ENCODE measurements around the gene LHFPL6. TPM values are rescaled to one million over a fixed set of nuclear protein-coding genes. Genes with fewer than 3 reads are reported as not detected.

Gene LHFPL6
- total RNA-seq: 112 TPM
- long read RNA-seq, partial matches to known transcripts: 14 of 31 reads
- long read RNA-seq, other reads (novel, unspliced or antisense): 16 of 31 reads

DNA sequence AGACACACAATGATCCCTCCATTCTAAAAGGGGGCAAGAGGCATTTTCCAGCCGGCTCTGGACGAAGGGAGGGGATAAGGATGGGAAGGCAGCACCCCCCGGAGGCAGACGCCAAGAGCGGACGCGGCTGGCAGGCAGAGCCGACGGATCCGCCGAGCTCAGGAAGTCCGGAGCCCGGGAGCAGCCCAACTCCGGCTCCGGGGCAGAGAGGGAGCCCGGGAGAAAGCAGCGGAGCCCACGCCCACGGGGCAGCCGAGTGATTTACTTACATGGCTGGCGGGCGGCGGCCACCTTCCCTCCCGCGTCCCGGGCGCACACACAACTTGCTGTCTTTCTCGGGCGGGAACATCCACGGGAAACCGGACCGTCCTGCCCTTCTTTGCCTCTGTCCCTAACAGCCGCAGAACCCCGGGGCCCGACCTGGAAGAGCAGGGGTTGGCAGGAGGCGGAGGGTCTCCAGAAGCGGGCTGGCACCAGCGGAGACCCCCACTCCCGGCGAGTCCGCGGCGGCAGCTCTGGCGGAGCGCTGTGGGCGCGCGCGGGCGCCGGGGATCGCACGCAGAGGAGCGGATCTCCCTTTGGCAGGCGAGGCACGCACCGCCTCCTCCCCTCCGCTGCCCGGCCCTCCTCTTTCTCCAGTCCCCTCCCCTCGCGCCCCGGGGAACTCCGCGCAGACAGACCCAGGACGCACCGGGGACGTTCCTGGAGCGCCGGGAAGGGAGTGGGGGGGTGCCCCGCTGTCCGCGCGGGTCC is at the start of gene LHFPL6:
LHFPL6 (minus strand) TSS at position 580 of the 753 bp plus-strand sequence.
- DNase-seq (ENCODE audit: low spot score): peak; percentile 93

DNA sequence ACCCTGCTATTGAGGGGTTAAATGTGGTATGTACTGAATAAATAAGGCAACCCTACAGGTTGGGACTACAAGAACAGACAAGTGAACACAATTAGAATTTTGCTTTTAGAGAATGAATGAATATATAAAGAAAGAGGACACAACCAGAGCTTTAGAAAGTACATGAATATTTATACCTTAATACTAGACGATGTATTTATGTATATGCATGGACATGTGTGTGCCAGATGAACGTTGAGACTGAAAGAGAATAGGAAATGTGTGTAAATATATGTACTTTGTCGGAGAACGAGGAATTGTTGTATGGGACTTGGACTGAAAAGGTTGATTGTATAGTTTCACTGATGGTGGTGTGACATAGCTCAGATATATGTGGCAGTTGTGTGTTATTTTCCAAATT is 43.1 kb upstream of the LHFPL6 start:
- no peak for DNase-seq (ENCODE audit: low spot score)

DNA sequence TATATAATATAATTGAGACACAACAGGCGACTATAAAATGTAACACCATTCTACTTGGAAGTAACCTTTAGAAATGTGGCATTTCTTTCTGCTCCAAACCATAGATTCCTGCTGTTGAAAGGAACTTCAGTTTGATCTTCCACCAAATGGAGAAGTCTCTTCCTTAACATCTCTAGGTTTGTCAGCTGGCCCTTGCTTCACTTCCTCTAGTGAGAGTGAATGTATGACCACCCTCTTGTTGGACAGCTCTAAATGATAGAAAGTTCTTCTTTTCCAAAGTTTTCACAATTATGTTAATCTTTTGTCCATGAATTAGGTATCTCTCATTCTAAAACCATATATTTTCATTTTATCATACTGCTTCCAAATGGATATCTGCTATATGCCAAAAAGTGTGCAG is 38.7 kb upstream of the LHFPL6 start:
- DNase-seq (ENCODE audit: low spot score): no peak

DNA sequence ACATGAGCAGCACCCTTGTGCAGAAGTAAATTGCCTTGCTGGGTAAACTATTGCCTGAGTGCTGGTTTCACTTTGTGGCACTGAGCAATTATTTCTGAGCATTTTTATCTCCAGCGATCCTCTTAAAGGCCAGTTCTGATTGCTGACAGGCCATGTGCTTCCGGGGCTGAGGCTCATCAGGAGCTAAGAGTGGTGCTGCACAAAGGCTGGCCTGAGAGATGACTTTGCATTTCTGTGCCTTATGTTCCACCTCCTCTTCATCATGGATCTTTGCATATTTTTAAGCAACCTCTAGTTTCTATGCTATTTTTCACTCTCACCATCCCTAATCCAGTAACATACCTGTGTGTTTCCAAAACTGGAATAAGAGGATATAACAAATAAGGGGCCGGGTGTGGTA is 34.9 kb upstream of the LHFPL6 start:
- no peak for DNase-seq (ENCODE audit: low spot score)

DNA sequence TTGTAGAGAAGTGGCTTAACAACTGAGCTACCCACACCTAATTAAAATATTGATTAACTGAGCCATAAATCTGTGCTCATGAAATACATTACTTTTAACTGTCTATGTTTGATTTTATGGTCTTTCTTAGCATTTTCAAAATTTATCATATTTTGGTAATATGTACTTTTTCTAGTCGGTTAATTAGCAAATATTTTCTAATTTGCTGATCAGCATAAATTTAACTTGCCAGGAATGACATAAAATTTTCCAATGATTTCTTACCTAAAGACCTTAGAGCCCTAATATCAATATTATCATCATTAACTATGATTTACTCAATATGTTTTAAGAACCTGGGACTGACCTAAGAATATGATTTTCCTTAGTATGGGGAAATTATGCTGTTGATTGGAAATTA is 32.6 kb upstream of the LHFPL6 start:
- DNase-seq (ENCODE audit: low spot score): no peak

DNA sequence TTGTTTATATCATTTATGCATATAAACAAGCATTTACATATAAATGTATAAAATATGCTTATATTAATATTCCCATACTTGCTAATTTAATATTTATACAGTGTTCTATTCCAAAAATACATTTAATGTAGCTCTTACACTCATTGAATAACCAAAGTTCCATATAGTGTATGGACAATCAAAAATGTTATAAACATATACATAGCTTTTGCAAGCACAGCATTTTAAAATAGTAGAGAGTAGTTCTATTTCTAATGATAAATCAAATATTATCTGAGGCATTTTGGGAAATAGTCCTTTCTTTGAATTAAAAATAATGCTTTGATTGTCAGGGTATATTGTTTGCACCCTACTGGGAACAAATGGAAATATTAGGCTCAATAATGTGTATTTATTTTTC is 30.0 kb upstream of the LHFPL6 start:
- no peak for DNase-seq (ENCODE audit: low spot score)

DNA sequence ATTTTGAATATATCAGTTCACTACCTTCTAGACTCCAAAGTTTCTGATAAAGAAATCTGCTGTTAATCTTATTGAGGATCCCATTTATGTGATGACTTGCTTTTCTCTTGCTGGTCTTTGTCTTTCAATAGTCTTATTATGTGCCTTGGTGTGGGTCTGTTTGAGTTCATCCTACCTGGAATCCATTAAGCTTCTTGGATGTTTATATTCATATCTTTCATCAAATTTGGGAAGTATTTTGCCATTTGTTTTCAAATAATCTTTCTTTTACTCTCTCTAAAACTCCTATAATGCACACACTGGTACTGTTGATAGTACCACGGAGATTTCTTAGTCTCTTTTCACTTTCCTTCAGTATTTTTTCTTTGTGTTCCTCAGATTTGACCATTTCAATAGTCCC is 28.3 kb upstream of the LHFPL6 start:
- DNase-seq (ENCODE audit: low spot score): no peak

DNA sequence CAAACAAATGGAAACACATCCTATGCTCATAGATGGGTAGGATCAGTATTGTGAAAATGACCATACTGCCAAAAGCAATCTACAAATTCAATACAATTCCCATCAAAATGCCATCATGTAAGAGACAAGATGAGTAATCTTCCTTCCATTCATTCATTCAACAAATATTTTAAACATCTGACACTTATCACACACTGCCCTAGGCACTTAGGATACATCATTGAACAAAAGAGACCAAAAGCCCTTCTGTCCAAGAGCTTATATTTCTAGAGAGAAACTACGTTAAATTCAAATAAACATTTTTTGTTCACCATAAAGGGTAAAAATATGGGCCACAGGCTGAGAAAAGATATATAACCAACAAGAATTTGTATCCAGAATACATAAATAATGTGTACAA is 20.5 kb upstream of the LHFPL6 start:
- DNase-seq (ENCODE audit: low spot score): no peak

DNA sequence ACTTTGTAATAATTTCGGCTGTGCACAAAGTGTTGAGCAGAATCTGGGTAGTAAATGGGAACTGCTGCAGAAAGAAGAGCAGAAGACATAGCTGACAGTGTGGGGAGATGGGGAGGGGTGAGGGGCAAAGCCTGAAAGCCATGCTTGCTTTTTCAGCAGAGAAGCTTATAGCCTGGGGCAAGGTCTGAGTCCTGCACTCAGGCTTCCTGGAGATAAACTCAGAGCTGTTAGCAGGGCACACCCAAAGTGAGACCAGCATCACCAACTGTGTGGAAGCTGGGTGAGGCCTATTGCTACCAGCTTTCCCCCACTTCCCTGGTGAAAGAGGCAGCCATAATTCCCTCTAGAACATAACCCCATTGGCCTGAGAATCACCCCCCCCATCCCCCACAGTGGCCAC is 15.6 kb upstream of the LHFPL6 start:
- no peak for DNase-seq (ENCODE audit: low spot score)

DNA sequence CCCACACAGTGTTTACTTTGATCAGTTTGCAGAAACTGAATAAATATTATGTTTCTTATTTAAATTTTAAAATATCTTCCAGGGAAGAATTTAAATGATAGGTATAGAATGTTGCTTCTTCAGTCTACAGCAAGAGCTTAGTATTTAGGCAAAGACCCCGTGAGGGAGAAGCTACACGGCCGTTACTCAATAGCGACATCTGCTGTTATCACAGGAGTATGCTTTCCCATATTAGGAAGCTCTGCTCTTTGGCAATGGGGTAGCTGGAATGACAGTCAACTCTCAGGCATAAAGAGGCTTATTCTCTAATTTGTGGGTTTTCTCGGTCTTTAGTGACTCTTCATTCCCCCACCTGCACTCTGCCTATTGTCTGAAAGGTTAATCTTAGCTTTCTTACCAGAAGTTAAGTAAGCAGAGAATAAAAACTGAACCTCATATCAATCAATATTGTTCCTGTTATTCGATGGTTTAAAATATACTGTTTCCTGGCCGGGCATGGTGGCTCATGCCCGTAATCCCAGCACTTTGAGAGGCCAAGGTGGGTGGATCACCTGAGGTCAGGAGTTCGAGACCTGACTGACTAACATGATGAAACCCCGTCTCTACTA is 13.2 kb upstream of the LHFPL6 start:
- no peak for DNase-seq (ENCODE audit: low spot score)

DNA sequence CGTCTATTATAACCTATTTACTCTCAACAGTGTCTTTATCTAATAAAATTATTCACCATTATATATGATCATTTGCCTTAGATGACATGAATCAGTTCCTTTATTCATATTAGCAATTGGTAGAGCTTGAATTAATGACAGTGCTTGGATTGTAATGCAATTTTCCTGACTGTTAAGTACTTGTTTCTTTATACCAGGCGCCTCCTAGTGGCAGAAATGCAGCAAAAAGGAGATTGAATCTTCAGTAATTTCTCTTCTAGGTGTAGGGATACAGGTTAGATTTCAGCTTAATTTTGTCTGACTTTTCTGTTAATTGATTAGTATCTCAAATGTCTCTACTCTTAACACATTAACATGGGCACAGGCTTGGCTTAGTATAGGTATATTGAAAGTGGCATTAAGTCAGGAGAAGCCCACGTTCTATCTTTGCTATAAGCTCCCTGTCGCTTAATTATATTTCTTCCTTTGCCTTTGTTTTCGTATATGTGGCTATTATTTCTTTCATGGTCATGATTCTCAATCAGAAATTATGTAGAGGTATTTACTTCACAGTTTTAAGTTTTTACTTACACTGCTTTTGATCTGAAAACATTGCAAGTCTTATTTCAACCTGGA is 9.1 kb upstream of the LHFPL6 start:
- DNase-seq (ENCODE audit: low spot score): no peak

DNA sequence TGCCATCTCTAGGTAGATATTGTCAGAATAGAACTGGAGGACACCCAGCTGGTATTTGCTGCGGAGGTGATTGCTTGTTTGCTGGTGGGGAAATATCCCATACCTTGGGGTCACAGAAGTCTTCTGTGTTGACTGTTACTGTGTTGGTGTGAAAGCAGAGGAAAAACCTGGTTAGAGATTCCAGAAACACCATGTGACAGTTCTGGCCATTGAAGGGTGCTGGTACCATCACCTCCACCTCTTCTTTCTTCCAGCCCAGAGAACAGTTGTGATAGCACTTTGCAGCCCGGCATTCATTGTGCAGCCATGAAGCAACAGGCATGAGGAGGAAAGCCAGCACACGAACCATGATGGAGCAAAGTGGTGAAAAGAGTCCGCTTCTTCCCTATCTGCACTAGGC is 4.9 kb upstream of the LHFPL6 start:
- no peak for DNase-seq (ENCODE audit: low spot score)

DNA sequence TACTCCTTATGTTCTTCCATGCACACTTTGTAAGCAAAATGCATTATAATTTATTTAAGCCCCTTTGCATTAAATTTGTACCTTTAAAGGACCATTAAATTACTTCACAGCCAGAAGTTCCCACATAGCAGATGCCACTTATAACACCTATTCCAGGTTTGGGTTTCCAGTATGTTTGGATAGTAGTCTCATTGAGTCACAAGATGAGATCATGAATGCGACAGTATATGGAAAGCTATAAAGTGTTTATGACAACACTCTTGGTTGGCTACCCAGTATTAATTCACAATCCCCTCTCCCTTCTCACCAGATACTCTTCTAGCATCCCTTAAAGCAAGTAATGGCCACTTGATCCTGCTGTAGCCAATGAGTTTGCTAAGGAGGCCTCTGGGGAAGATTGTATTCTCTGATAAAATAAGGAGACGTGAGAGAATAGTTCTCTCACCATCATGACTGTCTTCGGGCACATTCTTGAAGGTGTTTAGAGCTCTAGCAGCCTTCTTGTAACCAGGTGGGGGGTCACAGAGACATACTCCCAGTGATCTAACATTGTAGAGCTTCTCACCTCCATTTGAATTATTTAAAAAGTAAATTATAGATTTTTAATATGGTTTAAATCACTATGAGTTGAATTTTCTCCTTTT is 2.8 kb upstream of the LHFPL6 start:
- DNase-seq (ENCODE audit: low spot score): no peak

DNA sequence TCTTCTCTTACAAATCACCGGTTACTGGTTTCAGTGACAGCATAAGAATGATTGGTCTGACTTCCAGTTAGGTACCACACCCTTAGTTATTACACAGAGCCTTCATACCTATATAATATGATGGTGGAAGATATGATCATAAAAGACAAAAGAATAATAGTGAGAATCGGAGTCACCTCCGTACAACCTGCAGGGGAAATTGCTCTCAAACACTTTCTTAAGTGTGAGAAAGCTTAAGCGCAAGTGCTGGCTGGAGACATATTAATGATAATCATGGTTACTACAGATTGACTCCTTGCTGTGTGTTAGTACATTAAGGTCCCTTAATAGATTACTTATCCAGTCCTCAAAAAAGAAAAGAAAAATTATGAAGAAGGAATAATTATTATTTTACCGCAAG is 1.8 kb upstream of the LHFPL6 start:
- DNase-seq (ENCODE audit: low spot score): no peak

DNA sequence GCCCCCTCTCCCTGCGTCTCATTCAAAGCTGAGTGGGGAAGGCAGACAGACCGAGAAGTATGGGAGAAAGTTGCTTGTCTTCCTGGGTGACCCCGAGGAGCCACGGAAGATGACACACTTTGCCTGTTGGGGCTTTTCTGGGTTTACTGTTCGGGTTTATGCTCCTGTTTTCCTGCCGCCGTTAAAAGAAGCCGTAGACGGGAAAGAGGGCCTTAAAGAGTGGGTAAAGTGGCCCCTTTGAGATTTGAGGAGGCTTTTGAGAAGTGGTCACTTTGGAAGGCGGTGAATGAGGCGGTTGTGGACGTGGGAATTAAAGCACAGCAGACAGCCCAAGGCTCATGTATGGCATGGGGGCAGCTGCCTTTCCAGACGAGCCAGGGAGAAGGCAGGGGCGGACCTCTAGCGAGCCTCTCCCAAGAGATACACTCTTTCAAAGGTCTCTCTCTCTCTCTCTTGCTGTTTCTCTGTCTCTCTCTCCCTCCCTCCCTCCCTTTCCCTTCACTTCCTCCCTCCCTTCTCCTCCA is 493 bp upstream of the LHFPL6 start:
- DNase-seq (ENCODE audit: low spot score): no peak

DNA sequence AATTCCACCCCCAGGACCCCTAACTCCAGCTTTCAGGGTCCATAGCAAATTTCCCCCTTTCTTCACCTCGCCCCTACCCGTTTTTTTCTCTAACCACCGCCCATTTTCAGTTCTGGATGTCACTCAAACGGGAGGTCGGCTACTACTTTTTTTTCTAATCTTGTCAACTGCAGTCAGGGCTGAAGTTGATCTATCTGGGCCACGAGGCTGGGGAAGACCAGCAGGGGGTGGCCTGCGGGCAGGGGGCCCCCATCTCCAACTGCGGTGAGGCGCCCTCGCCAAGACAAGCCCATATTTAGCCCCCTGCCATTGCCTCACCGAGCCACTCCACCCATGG is 748 bp downstream of the LHFPL6 start:
- no peak for DNase-seq (ENCODE audit: low spot score)

DNA sequence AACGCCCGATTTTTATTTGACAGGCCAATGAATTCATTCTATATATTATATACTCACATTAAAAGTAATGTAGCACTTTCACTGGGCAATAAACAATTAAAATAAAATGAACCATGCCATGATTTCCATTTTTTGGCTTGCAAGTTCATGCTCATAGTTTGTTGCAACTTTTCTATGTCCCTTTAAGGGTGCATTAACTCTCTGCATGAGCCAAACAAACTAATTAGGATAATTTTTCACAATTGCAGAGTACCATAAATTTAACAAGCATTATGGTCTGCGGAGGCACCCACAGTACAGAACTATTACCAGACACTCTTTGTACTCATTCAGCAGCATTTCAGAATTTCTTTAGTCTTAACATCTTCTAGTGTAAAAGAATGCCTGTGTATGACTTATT is 1.4 kb downstream of the LHFPL6 start:
- no peak for DNase-seq (ENCODE audit: low spot score)

DNA sequence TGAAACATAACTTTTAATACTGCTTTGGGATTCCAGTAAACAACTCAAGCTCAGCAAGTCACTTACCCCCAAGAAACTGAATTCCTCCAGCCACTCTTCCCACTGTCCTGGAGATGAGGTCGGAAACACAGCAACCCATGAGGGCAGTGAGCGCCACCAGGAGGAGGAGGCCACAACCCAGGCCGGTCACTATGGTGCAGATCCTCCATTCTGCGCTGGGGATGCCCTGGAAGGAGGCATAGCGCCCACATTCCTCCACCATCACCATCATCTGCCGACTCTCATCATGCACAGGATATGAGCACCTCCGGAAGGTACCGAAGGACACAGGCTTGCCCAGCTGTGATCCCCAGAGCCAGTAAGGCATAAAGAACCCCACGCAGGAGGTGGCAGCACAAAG is 2.2 kb downstream of the LHFPL6 start:
- DNase-seq (ENCODE audit: low spot score): no peak

DNA sequence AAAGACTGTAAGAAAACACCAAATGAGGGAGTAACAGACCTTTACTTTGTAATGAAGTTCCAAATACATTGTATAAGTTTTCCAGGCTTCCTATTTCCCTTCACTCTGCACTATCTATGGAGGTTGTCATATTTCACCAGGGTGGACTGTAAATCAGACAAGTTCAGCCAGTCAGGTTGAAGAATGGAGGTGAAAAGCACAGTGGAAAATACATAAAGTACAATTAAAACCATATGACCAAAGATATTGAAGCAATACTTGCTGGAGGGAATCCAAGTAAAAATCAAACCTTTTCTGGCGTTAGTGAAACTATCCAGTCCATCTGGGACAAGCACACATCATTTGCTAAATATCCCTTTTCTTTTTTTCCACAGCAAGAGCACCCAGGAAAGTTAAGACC is 3.2 kb downstream of the LHFPL6 start:
- no peak for DNase-seq (ENCODE audit: low spot score)

DNA sequence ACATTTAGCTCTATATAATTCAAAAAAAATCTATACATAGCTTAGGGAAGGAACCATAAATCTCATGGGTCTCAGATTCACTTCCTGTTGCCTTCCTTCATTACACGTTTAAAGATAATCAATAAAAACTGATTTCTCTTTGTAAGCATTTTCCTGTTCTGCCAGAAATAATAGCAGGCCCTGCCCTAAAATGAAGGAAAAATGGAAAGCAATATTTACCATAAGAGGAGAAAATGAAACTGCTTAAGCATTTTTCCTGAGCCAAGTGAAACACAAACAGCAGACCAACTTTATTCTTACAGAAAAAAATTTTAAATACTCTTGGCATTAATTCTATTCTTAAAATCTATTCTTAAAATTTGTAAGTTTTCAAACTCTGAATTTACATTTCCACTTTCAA is 4.0 kb downstream of the LHFPL6 start:
- no peak for DNase-seq (ENCODE audit: low spot score)

DNA sequence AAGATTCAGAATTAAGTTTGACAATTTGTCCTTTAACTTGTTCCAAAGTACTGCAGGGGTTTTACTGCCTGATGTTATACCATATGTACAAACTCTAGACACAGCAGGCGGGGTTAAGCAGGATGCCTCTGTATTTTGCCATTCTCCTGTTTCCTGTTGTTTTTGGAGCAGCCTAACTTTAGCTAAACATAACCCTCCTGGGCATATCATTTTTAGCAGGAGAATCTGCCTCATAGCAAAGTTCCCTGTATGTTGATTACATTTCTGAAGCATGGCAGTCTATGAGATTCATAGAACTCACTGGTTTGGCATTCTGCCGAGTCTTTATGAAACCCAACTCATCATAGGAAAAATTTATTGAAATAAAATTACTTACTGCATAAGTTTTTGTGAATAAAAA is 5.2 kb downstream of the LHFPL6 start:
- no peak for DNase-seq (ENCODE audit: low spot score)

DNA sequence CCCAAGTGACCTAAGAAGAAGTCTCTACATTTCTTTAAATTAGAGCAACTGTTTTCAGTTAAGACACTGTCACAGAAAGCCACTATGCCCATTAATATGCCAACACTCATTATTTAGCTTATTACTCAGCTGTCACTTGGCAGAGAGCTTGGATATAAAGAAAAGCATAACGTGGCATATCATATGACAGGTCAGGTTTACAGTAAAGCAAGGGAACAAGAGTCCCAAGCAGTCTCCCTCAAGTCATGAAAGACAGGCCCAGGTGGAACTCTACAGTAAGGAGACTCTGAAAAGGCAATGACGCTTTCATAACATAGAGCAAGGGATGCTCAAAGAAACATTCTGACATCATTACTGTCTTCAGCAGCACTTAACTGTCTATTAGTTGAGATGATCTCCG is 6.3 kb downstream of the LHFPL6 start:
- no peak for DNase-seq (ENCODE audit: low spot score)
